Stimulated activated CD8-positive, alpha-beta memory T cell treated with anti-CD3 and anti-CD28 coated beads, Interleukin-12 subunit alpha, Interleukin-12 subunit beta, amount 100 ng/mL, for 24 hours (primary cell): ENCODE results near the gene ANKRD18A.

Experiments used
- DNase-seq: peaks from one replicate; pipeline ENCODE4 v3.0.0-alpha.2; 2020; ENCODE audit errors: extremely low read depth

ANKRD18A gene

DNA sequence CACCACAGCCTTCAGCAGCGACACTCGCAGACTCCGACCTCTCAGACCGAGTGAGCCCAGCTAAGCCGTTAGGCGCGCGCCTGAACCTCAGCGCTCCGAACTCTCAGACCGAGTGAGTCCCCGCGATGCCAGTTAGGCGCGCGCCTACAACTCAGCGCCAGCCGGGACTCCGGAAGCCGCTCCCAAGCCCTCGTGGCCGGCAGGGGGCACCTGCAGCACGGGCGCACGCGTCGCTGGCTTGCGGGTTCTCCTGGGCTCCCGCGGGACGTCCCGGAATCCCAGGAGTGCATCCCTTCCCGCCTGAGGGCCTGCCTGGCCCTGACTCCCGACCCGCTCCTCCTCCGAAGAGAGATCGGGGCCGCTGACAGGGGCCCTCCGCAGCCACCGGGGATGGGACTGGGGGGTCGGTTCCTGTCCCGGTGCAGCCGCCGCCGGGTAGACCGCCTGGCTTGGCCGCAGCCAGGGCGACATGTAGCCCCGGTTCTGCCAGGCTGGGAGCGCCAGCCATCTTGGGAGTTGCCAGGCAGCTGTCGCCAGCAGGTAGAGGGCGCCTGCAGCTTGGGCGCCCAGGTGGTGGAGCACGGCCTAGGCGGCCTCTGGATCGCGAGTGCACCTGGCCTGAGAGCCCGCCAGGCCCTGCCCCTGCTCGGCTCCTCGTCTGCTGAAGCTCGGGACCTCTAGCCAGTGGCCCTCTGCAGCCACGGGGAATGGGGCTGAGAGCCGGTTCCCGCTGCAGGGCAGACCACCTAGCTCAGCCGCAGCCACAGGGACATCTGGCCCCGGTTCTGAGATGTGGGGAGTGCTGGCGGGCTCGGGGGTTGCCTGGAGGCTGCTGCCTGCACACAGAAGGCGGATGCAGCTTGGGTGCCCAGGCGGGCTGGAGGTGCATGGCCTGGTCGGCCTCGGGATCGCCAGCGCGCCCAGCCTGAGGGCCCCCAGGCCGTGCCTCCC, at the start of gene ANKRD18A:
ANKRD18A (minus strand) TSS at position 114 of the 951 bp plus-strand sequence. CDS start 311 bp downstream, outside the sequence.
- no peak for DNase-seq

DNA sequence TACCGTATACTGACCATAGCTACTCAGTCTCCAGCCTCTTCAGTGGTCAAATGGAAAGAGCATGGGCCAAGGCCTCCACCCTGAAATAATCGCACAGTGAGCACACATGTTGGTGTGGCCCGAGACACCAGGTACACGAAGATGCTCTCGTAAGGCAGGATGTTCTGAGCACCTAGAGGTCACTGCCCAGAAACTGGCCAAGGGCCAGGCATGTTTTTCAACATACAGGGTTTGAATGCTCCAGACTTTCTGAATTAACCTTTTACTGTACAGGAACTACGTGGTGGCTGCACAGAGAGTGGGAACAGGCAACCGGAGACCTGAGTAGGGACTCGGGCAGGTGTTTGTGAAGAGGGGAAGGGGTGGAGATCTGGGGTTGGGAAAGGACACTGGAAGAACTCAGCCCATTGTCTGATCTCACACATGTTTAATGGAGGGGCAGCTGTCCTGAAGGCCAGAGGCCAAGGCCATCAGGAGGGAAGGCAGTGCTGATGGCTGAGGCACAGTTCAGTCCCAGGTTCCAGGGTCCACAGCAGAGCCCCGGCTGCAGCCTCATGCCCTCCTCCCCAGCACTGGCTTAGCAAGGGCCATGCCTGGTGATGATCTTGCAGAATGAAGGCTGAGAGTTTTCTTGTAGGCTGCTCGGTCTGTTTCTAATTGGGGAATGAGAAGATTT, 48.5 kb upstream of the ANKRD18A start:
- no peak for DNase-seq

DNA sequence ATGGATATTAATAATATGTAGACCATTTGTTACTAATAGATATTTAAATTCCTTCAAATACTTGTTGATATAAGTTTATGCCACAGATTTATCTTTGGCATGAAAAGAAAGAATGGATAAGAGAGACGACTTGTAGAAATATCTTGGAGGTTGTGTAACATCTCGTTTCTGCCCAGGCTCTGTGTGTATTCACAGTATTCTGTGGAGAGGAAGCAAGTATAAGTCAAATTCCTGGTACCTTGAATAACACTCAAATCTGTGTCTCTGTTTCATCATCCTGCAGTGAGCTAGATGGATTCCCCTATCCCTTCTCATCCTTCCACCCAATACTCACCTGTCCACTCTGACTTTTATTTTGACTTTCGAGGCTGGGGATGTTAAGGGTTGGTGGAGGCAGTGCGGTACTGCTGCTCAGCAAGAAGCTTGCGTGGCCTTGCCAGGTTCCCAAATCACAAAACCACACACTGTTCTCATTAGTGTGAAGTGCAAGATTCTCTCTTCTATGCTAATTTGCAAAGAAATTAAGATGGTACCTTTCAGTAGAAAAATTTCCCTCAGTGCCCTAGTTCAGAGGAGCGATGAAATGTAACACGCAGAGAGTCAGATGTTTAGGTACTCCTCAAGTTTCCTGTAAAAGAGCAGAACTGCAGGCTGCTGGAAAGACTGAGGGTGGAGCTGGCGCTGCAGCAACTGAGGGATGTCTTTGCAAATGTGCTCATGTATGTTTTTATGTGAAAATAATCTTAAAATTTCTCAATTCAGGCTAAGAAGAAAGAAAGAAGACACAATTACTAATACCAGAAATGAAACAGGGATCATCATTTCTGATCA, 42.6 kb upstream of the ANKRD18A start:
- DNase-seq: no peak

DNA sequence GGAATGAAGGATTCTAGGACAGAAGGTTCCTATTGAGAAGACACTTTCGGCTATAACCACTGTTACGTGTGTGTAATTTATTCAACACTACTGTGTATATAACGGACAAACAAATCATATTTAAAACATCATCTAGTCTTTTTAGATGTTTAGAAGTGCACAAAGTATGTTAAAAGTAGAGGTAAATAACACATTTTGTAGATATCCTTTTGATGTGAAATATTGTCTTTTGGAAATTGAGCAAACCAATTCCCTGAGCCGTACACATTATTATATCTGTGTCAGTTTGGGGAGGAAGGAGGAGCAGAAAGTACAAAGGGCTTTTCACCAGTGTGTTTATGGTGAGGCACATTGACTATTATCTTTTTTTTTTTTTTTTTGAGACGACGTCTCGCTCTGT, 39.1 kb upstream of the ANKRD18A start:
- DNase-seq: no peak

DNA sequence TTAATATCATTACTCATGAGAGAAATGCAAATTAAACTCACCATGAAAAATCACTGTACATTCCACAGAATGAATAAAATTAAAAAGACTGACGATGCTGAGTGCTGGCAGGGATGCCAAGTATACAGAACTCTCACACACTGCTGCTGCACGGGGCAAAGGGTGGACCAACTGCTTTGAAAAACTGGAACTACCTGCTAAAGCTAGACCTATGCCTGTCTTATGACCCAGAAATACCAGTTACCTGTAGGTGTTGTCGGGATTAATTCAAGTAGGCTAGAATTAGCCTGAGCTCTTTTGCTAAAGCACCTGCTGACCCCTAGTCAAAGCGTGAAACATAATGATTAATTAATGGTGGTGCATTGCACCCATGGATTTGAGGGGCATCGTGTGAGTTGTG, 36.5 kb upstream of the ANKRD18A start:
- no peak for DNase-seq

DNA sequence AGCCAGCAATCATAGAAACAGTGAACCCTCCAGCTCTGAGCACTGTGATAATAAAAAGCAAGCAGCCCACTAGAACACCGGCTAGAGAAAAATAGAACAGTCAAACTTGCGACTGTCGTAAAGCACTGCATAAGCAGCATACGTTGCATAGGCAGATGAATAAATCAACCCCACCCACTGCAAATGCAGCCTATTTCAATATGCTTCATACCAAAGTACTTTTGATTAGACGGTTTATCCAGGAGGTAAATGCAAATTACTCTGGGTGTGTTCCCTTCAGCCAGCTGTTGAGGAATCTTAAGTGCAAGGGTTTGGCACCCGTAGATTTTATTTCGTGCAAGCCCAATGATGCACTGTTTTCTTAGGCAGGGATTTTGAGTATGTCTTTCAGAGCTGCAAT, 32.1 kb upstream of the ANKRD18A start:
- no peak for DNase-seq

DNA sequence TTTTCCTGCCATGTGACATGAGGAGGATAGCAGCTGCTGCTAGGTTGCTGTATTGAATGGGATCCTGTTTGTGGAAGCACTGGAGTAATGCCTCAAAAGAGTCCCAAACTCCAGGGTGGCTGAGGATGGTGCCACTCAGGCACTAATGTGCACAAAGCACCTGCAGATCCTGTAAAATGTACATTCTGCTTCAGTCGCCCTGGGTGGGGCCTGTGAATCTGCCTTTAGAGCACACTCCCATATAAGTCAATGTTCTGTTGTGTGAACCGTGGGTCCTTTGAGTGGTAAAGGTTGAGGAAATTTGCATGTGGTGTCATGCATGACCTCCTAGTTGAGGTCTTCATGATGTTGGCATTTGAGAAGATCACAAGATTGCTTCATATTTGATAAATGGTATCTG, 31.6 kb upstream of the ANKRD18A start:
- no peak for DNase-seq

DNA sequence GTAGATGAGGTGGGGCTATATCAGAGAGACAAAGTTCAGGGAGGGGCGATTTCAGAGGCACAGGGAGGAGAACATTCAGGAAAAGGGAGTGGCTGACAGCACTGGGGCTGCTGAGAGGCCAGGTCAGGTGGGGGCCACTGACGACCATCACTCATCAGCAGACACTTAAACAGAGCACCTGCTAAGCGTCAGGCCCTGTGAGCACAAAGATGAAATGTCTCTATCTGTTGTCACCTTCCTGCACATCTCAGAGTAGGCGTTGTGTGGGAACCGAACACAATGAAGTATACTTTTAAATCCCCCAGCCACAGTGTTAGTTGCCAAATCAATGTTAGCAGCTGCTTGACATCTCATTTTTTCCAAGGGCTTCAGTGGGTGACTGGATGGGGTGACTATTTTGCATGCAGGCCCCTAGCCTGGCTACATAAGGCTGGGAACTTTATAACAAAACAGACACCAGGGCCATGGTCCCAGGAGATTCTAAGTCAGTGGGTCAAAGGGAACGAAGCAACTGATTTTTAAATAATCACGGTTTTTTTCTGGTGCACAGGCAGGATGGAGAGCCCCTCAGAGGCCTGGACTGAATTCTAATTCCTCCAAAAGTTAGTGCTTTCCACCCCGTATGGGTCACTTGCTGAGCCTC, 31.1 kb upstream of the ANKRD18A start:
- DNase-seq: no peak

DNA sequence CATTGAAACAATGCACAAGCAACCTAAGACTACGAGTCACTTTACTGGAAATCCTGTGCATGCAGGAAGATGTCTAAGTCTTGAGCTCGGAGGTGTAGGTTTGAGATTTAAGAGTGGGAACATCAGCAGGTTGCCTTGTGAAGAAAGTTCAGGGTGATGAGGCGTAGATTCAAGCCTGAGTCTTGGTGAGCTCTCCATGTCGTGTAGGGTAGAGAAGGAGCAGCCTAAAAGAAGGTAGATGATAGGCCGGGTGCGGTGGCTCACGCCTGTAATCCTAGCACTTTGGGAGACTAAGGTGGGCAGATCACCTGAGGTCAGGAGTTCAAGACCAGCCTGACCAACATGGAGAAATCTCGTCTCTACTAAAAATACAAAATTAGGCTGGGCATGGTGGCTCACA, 30.2 kb upstream of the ANKRD18A start:
- no peak for DNase-seq

DNA sequence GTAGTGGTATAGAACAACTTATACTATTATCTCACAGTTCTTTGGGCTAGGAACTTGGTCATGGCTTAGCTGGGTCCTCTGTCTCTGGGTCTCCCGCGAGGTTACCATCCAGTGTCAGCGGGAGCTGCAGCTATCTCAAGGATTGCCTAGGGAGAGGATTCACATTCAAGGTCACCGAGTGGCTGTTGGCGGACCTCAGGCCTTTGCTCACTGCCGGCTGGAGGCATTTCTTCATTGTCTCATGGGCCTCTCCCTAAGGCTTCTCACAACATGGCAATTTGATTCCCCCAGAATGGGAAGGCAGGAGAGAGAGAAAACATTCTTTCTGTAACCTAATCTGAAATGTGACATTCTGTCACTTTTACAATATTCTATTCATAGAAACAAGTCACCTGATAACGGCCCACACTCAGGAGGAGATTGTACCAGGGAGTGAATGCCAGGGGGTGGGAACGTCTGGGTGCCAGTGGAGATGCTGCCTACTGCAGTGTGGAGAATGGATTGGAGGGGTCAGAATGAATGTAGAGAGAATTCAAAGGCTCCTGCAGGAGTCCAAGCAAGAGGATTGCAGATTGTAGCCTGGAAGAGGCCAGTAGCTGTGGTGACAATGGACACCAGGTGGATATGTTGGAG, 29.5 kb upstream of the ANKRD18A start:
- DNase-seq: no peak

DNA sequence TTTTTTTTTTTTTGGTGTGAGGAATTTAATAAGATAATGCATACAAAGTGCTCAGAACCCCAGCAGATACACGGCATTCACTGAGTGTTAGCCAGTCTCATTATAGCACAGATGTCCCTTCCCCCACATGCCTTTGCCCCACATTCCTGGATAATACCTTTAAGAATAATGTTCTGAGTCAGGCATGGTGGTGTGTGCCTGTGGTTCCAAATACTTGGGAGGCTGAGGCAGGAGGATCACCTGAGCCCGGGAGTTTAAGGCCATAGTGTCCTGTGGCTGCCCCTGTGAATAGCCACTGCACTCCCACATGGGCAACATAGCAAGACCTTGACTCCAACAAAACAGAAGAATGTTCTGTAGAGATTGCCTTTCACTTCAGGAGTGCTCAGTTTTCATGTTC, 24.2 kb upstream of the ANKRD18A start:
- no peak for DNase-seq

DNA sequence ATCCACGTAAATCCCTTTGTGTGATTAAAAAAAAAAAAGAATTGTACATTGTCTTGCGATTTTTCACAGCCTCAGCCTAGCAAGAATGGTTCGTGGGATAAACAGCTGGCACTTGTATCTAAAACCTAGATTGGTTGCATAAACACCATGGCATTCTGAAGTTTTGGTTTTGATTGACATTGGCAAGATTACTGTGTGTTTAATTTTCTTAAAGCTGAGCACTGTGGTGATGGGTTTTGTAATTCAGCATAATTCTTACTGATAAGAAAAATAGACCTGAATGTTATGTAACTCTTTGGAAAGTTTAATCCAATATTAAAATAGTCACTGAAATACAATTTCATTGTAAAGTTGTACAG, 23.4 kb upstream of the ANKRD18A start:
- no peak for DNase-seq

DNA sequence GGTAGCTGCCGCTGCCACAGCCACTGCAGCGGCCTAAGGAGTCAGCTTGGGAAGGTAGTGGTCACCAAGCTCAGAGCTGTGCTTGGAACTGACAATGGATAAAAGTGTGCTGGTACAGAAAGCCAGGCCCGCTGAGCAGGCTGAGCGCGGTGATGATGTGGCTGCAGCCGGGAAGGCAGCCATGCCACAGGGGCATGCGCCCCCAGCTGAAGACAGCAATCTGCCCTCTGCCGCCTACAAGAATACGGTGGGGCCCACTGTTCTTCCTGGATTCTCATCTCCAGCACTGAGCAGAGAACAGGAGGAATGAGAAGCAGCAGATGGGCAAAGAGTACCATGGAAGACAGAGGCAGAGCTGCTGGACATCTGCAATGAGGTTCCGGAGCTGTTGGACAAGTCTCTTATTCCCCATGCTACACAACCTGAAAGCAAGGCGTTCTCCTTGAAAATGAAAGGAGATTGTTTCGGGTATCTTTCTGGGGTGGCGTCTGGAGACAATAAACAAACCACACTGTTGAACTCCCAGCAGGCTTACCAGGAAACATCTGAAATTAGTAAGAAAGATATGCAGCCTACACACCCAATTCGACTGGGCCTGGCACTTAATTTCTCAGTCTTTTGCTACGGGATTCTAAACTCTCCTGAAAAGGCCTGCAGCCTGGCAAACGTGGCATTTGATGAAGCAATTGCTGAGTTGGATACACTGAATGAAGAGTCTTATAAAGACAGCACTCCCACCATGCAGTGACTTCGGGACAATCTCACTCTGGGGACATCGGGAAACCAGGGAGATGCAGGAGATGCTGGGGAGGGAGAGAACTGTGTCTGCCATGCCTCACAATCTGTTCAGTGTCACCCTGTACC, 22.8 kb upstream of the ANKRD18A start:
- DNase-seq: no peak

DNA sequence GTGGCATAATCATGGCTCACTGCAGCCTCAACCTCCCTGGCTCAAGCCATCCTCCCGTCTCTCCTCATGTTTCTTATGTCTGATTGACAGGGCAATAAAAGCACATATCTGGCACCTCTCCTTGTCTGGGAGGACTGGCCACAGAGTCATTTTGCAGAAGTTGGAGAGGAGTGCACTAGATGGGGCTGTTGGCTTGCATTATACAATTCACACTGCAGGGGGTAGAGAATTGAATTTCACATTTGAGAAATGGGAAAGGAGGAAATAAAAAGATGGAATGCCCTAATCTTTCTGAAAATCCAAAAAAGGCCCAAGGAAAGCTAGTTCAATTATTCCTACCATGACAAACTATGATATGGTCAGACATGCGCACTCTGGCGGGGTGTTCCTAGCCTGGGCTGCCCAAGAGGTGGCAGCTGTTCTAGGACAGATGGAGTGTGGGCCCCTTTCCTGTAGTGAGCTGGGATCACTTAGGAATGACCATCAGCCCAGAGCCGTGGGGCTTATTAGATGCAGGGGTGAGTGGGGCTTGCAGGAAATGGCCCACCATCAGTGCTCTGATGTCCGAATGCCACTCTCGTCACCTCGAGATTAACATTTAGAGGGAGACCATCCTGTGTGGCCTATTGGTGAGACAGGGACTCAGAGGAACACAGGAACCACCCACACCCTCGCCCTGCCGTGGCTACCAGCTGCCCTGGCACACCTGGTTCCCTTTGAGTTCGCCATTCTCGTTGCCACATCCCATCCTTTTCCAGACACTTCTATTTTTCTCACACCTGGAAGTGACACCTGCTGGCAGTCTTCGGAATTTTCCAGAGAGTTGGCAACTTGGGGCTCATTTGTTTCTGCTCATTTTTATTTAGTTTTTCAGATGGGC, 21.8 kb upstream of the ANKRD18A start:
- DNase-seq: no peak

DNA sequence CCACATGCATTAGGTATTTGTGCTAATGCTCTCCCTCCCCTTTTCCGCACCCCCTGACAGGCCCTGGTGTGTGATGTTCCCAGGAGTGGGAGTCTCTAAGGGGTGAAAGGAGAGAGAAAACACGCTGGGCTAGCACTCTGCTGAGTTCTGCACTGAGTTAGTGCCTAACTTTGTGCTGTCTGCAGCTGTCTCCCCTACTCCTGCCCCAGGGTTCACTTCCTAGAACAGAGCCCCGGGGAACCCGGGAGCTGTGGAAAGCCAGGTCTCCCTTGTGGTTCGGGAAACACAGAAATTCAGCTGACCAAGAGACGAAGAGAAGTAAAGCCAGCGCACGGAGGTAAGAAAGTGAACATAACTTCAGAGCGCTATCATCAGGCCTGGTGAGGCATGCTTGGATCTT, 20.7 kb upstream of the ANKRD18A start:
- DNase-seq: no peak

DNA sequence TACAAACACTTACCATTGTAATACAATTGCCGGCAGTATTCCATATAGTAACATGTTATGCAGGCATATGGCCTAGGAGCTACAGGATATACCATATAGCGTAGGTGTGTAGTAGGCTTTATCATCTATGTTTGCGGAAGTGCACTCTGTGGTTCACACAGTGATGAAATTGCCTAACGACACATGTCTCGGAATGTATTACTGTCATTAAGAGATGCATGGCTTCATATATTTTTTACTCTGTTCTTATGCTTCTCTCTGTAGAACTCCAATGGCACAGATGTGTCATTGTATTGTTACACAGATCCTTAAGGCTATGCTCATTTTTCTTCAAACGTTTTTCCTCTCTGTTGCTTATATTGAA, 19.2 kb upstream of the ANKRD18A start:
- no peak for DNase-seq

DNA sequence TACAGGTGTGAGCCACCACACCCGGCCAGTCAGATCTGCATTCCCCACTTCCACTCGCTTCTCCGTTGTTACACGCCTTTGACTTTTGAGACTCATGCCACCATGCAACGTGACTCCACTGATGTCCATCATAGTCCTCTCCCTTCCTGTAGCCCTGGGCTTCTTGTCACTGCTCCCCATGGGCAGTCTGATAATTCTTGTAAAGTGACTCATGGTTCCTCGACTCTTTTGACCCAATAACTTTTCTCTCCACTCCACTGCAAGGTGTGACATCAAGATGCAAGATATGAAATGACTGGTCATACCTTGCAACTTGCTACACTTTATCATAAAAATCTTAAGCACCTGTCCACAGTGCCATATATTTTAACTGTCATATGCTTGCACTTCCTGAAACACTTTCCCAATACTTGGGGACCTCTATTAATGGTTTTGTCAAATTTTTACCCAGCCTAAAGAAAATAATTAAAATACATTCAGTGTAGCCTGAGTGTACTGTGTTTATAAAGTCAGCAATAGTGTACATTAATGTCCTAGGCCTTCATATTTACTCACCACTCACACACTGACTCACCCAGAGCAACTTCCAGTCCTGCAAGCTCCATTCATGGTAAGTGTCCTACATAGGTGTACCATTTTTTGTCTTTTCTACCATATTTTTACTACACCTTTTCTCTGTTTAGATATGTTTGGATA, 18.6 kb upstream of the ANKRD18A start:
- DNase-seq: no peak

DNA sequence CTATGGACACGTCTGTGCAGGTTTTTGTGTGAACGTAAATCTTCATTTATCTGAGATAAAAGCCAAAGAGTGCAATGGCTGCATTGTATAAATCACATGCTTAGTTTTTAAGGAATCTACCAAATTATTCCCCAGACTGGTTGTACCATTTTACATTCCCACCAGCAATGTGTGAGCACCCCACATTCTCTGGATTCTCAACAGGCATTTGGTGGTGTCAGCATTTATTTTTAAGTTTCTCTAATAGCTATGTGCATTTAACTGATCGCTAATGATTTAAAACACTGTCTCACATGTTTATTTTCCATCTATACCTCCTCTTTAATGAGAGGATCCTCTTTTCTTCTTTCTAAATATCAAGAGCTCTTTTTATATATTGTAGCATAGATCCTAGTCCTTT, 13.9 kb upstream of the ANKRD18A start:
- no peak for DNase-seq

DNA sequence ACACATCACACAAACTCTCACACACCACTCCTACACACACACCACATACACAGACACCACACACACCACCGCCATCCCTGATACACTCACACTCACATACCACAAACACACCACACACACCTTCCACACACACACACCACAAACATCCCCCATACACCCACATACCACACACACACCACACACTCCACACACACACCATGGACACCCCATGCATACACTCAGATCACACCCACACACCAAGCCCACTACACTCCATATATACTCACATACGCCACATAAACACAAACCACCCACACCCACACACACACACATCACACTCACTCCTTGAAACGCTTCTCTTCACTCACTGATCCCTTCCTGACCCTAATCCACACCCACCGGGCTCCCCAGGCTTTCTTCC, 9.1 kb upstream of the ANKRD18A start:
- no peak for DNase-seq
